ENCODE data around the gene PCK1. TPM values are rescaled to one million over a fixed set of nuclear protein-coding genes. Genes with fewer than 3 reads are reported as not detected.

The PCK1 gene
- total RNA-seq, 4 donors from 2014 or later = 0.10 to 3.2 (median 1.7) TPM

DNA sequence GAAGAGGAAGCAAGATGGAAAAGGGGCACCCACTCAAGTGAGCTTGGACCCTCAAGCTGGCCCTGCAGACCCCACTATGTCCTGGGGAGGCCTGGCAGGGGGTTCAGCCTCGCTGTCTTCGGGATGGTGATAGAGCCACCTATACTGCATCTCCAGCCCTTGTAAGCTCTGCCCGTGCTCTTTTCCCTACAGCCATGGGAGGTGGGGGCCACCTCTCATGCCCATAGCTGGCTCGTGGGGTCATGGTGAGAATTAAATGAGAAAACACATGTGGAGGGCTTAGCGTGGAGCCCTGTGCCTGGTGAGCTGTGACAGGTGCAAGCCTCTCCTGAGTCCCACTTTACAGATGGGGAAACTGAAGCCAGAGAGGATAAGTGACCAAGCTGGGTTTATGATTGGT, 27.7 kb downstream of the PCK1 start:
- H3K9me3 ChIP-seq = no peaks in the 10 kb centered on the region
- ATAC-seq = no peak
- H3K36me3 ChIP-seq = no peaks in the 10 kb centered on the region
- in situ Hi-C loops (cut with MboI; ENCODE audit: low sequenced_read_pairs in 4 of 4) = no loop called here
- DNase-seq = no peak
- H3K4me3 ChIP-seq = no peak overlapping the region
- peaks cover 0 to 4% of the 10 kb centered on the region in 2 donors for H3K4me1 ChIP-seq
- intact Hi-C loops (cut with DNase I; ENCODE audit: low total_unique reads) = no loop called here
- H3K27ac ChIP-seq = no peak overlapping the region
- H3K27me3 ChIP-seq = peaks cover 0 to 6% (median 0%) of the 10 kb centered on the region in 3 donors
- TF ChIP-seq, protein P1, sequence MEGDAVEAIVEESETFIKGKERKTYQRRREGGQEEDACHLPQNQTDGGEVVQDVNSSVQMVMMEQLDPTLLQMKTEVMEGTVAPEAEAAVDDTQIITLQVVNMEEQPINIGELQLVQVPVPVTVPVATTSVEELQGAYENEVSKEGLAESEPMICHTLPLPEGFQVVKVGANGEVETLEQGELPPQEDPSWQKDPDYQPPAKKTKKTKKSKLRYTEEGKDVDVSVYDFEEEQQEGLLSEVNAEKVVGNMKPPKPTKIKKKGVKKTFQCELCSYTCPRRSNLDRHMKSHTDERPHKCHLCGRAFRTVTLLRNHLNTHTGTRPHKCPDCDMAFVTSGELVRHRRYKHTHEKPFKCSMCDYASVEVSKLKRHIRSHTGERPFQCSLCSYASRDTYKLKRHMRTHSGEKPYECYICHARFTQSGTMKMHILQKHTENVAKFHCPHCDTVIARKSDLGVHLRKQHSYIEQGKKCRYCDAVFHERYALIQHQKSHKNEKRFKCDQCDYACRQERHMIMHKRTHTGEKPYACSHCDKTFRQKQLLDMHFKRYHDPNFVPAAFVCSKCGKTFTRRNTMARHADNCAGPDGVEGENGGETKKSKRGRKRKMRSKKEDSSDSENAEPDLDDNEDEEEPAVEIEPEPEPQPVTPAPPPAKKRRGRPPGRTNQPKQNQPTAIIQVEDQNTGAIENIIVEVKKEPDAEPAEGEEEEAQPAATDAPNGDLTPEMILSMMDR (IDR thresholded peaks at IDR 0.05 in 4 of 5, conservative IDR thresholded peaks at IDR 0.05 in 1 of 5) = no peak
- TF ChIP-seq POLR2A (IDR thresholded peaks at IDR 0.05) = no peak

DNA sequence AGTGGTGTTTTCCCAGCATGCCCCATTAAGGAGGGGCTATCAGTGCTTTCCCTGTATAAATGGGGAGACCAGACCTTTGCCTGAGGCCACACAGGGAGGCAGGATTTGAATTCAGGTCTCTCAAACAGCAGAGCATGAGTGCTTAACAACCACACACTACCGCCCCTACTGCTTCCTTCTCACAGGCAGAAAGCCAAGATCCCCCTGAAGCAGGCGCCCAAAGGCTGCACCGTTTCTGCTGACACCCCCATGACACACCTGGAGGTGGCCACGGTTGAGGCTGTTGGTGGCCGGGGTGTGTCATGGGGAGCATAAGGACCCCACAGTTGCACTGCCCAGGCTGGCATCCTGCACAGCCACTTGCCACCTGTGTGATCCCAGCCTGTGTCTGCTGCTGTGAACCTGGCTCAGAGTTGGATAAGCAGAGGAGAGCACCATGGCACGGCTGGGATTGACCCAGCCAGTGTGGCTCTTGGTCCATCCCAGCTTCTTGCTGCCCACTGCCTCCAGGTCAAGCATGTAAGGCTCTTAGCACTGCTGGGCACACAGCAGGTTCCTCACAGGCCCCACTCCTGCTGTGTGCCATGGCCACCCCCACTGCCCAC, 28.3 kb downstream of the PCK1 start:
- Histone ChIP-seq H3K27me3 (peaks cover 0 to 6% (median 0%) of the 10 kb centered on the region in 3 donors), H3K27ac (no peak overlapping the region), H3K4me3 (no peak overlapping the region), H3K4me1 (peaks cover 0 to 4% of the 10 kb centered on the region in 2 donors), H3K9me3 (no peaks in the 10 kb centered on the region), H3K36me3 (no peaks in the 10 kb centered on the region)
- in situ Hi-C loops (cut with MboI; ENCODE audit: low sequenced_read_pairs in 4 of 4) (no loop called here), intact Hi-C loops (cut with DNase I; ENCODE audit: low total_unique reads) (no loop called here)
- ATAC-seq (no peak), DNase-seq (no peak)
- TF ChIP-seq, protein P1 (IDR thresholded peaks at IDR 0.05 in 4 of 5, conservative IDR thresholded peaks at IDR 0.05 in 1 of 5) = no peak
- TF ChIP-seq POLR2A (IDR thresholded peaks at IDR 0.05) = no peak

DNA sequence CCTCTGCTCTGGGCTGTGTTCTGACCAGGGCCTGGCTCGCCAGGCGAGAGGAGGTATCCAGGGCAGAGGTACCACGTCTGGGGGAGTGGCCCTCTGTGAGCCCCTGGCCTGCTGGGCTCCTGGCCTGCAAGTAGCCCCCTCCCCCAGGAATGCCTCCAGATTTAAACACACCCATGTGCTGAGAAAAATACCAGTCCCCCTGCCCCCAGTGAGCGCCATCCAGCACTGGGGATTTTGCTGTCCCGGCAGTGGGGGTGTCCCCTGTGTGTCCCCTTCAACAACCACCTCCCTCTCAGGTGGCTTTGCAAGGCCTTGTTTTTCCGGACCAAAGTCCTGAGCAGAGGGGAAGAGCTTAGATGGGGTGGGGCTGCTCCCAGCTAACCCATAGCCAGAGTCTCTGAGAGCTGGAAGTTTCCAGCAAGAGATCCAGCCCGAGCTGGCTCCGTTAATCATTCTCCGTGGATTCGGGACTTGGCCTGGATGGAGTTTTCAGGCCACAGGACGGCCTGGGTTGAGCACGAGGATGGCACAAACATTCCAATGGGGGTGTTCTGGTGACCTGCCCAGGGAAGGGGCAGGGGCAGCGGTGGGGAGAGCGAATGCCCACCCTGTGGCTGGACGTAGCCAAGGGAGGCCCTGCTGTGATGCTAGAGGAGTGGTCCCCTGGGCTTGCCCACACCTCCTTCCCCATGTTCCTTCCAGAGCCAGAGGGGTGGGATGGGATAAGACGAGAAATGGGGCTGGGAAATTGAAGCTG, 29.0 kb downstream of the PCK1 start:
- H3K36me3 ChIP-seq = no peaks in the 10 kb centered on the region
- in situ Hi-C loops (cut with MboI; ENCODE audit: low sequenced_read_pairs in 4 of 4) = loop anchor here (5.0 to 10.0 kb wide), 3 partner anchors 73 to 215 kb away; no protein-coding TSS in a partner anchor
- peaks cover 0 to 6% (median 0%) of the 10 kb centered on the region in 3 donors for H3K27me3 ChIP-seq
- no peak overlapping the region for H3K4me3 ChIP-seq
- ATAC-seq (no peak), DNase-seq (no peak)
- intact Hi-C loops (cut with DNase I; ENCODE audit: low total_unique reads) = loop anchor here (10.0 kb wide), 1 partner anchor 205 kb away; no protein-coding TSS in a partner anchor
- H3K27ac ChIP-seq = no peak overlapping the region
- no peak for TF ChIP-seq POLR2A (IDR thresholded peaks at IDR 0.05)
- TF ChIP-seq, protein P1 (IDR thresholded peaks at IDR 0.05 in 4 of 5, conservative IDR thresholded peaks at IDR 0.05 in 1 of 5) = no peak
- H3K9me3 ChIP-seq = no peaks in the 10 kb centered on the region
- H3K4me1 ChIP-seq = peaks cover 0 to 4% of the 10 kb centered on the region in 2 donors

DNA sequence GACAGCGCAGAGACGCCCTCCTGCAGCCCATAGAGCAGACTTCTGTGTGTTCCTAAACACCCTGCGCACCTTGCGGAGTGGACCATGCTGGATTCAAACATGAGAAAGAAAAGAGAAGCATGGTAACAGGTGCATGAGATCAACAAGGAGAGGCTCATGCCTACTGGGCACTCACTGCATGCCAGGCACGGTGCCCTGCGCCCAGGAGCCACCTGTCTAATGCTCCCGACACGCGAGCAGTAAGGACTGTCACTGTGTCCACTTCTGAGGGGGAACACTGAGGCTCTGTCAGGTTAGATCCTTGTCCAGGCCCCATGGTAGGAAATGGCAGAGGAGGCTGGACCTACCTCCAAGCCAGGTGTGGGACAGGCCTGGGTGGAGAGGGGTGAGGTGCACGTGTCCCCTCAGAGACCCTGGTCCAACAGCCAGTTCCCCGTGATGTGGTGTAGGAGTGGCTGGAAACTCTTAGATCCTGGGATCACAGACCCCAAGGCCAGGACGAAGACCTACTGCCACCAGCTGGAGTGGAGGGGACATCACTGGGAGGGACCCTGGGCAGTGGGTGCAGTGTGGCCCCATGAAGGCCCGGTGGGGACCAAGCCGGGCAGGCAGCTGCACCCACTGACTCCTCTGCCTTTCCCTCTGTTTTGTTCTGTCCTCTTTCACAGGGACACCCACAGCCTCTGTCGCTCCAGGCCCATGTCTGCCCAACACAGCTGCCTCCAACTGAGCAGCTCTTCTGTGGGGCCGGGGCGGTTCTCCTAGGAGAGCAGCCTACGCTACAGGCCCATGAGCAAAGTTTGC, 29.8 kb downstream of the PCK1 start:
- no peak overlapping the region for H3K4me3 ChIP-seq
- peaks cover 0 to 6% (median 0%) of the 10 kb centered on the region in 3 donors for H3K27me3 ChIP-seq
- H3K9me3 ChIP-seq = no peaks in the 10 kb centered on the region
- DNase-seq (no peak), ATAC-seq (no peak)
- TF ChIP-seq, protein P1 (IDR thresholded peaks at IDR 0.05 in 4 of 5, conservative IDR thresholded peaks at IDR 0.05 in 1 of 5) = no peak
- TF ChIP-seq POLR2A (IDR thresholded peaks at IDR 0.05) = no peak
- intact Hi-C loops (cut with DNase I; ENCODE audit: low total_unique reads) (loop anchor here (10.0 kb wide), 1 partner anchor 206 kb away; no protein-coding TSS in a partner anchor), in situ Hi-C loops (cut with MboI; ENCODE audit: low sequenced_read_pairs in 4 of 4) (loop anchor here (5.0 to 10.0 kb wide), 3 partner anchors 73 to 216 kb away; no protein-coding TSS in a partner anchor)
- no peak overlapping the region for H3K27ac ChIP-seq
- no peaks in the 10 kb centered on the region for H3K36me3 ChIP-seq
- H3K4me1 ChIP-seq = peaks cover 0 to 4% of the 10 kb centered on the region in 2 donors

All from gastrocnemius medialis (tissue), 4 donors.